HUDEP-2 (cell line): ENCODE data around the gene MT4.
A peak's percentile ranks its signal among the peaks of the same experiment; 100 is the strongest.

ENCODE experiments used
- DNase-seq, 76 experiments: peaks; one replicate each; lab custom pipeline; 2025; ENCODE audit not compliant: unreplicated experiment in 76 of 76; lab: John Stamatoyannopoulos, UW

Gene MT4

GRCh38 chr16:56600398-56600999 lies 35.6 kb downstream of the MT4 start:
- peak in 26 of 76 experiments; percentile 3 to 42 (median 20) for DNase-seq

GRCh38 chr16:56601325-56601724 lies 36.5 kb downstream of the MT4 start:
- no peak for DNase-seq

GRCh38 chr16:56603589-56603988 lies 38.7 kb downstream of the MT4 start:
- DNase-seq, result peak in 31 of 76 experiments; percentile 4 to 58 (median 19)

GRCh38 chr16:56604966-56605365 lies 40.1 kb downstream of the MT4 start:
- no peak for DNase-seq

- no peak for DNase-seq
These were observed 40.6 kb downstream of the MT4 start for GRCh38 chr16:56605475-56605874.

GRCh38 chr16:56606071-56606475 lies 41.2 kb downstream of the MT4 start:
- DNase-seq, result peak in 9 of 76 experiments; percentile 0 to 51 (median 20)

- DNase-seq, result no peak
These were observed 41.7 kb downstream of the MT4 start for GRCh38 chr16:56606476-56607108.

GRCh38 chr16:56607109-56607618 lies 42.3 kb downstream of the MT4 start:
- DNase-seq, result no peak

- DNase-seq, result no peak
These were observed 42.8 kb downstream of the MT4 start for GRCh38 chr16:56607675-56608042.

- peak in 75 of 76 experiments; percentile 38 to 91 (median 82) for DNase-seq
These were observed 43.4 kb downstream of the MT4 start, which contains the start of gene MT2A for GRCh38 chr16:56608043-56608875. TSS of gene MT2A (plus strand) at chr16:56608584. CDS start at chr16:56608656, 72 bp downstream.

GRCh38 chr16:56608876-56609462 lies 44.1 kb downstream of the MT4 start:
- DNase-seq, result peak in 1 of 76 experiments; percentile 3

GRCh38 chr16:56609463-56609921 lies 44.6 kb downstream of the MT4 start:
- DNase-seq, result peak in 61 of 76 experiments; percentile 10 to 66 (median 40)

- peak in 24 of 76 experiments; percentile 2 to 59 (median 20) for DNase-seq
These were observed 45.2 kb downstream of the MT4 start for GRCh38 chr16:56610017-56610608.

- DNase-seq, result no peak
These were observed 45.8 kb downstream of the MT4 start for GRCh38 chr16:56610609-56611111.

- no peak for DNase-seq
These were observed 46.5 kb downstream of the MT4 start for GRCh38 chr16:56611281-56611833.

GRCh38 chr16:56613706-56614105 lies 48.8 kb downstream of the MT4 start:
- no peak for DNase-seq

- DNase-seq, result no peak
These were observed 49.7 kb downstream of the MT4 start for GRCh38 chr16:56614549-56614991.

GRCh38 chr16:56615353-56615752 lies 50.5 kb downstream of the MT4 start:
- no peak for DNase-seq

GRCh38 chr16:56616608-56617211 lies 51.8 kb downstream of the MT4 start:
- no peak for DNase-seq
